GM19099 (cell line): Measurements from ENCODE around the gene CDH4.

Experiments used
- POLR2A ChIP-seq: IDR thresholded peaks from 3 replicates; pipeline ENCODE4 v1.6.1; 2011; ENCODE audit warnings: low read depth; ENCODE audit not compliant: insufficient read length; ENCODE audit errors: extremely low read depth

CDH4 gene

DNA sequence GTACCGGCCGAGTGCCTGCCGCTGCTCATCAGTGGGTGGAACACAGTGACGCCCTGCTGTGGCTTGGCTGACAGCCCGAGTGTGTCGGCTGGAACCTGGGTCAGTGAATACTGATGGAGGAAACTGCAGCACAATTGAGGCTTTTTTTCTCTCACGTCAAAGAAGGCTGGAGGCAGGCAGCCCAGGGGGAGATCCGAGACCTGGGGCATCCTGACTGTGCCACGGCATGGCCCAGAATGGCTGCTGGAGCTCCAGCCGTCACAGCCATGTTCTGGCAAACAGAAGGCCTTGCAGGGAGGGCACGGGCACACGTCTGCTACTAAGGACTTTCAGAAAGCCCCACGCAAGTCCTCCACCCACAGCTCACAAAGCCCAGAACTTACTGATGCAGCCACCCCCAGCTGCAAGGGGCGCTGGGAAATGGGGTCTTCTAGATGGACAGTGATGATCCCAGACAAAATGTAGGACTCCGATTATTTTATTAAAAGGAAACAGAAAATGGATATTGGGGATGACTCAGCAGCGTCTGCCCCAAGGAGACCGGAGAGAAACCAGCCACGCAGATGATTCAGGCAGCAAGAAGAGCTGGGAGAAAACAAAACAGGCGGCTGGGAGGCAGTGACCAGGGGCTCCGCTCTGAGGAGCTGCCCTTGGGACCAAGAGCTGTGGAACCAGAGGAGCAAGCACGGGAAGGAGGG is 673.6 kb downstream of the CDH4 start:
- TF ChIP-seq POLR2A = no peak

GRCh38 chr20:61926253-61926613 is 674.2 kb downstream of the CDH4 start:
- no peak for TF ChIP-seq POLR2A

GRCh38 chr20:61926796-61927192 is 674.7 kb downstream of the CDH4 start:
- no peak for TF ChIP-seq POLR2A

- TF ChIP-seq POLR2A = no peak
Observed at GRCh38 chr20:61927193-61927825, 675.2 kb downstream of the CDH4 start.

- TF ChIP-seq POLR2A = no peak
Observed at GRCh38 chr20:61927826-61928541, 675.9 kb downstream of the CDH4 start.

GRCh38 chr20:61929561-61929960 is 677.5 kb downstream of the CDH4 start:
- no peak for TF ChIP-seq POLR2A

DNA sequence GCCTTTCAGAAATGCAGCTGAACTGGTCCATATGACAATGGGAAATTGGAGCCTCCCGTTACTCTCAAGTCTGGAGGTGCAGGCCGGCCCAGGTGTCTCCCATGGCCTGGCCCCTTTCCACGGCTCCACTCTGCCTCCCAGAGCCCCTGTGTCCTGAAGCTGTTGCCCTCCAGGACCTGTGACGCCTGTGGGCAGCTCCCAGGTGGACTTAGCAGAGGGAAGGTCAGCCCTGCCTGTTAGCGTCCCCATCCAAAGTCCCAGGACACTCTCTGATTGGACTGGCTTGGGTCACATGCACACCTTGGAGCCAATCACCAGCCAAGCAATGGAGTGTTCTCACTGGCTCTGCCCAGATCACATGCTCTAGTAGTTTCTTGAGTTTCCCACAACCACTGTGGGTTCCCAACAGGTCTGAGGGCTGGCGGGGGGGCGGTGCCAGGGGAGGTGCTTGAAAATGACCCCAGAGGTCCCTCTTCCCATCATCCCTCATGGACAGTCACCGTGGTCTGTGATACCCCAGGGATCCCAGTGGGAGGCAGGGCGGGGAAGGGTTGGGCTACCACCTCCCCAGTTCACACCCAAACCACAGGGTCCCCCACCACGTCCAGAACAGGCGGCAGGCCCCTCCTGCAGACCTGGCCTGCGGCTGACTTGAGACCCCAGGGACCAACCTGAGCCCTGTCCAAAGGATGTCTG is 678.1 kb downstream of the CDH4 start:
- no peak for TF ChIP-seq POLR2A

- TF ChIP-seq POLR2A = no peak
Observed at GRCh38 chr20:61930776-61931475, 678.9 kb downstream of the CDH4 start.

- no peak for TF ChIP-seq POLR2A
Observed at GRCh38 chr20:61931476-61932198, 679.6 kb downstream of the CDH4 start.

GRCh38 chr20:61932199-61932592 is 680.1 kb downstream of the CDH4 start:
- no peak for TF ChIP-seq POLR2A

DNA sequence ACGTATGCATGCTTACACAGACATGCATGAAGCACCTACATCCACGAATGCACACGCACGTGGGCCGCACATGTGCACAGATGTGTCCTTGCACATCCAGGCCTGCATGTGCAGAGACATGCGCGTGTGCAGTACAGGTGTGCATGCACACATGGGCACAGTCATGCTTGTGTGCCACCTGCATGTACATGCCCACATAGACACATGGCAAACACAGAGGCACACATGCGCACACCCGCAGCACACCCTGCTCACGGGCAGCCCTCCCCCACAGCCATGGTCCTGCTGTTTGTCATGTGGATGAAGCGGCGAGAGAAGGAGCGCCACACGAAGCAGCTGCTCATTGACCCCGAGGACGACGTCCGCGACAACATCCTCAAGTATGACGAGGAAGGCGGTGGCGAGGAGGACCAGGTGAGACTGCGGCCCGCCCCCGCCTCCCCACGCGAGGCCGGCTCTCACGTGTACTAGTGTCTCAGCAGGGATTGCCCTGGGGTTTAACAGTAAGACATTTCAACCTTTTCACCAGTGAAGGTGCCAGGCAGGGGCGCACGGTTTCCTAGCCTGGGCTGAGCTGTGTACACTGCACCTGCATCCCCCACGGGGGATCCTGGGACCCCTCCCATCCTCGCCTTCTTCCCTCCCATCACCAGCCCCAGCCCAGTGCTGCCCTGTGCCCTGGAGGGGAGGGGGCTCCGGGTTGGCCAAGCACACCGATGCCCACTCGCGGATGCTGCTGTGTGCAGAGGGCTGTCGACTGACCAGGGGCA is 680.8 kb downstream of the CDH4 start:
- TF ChIP-seq POLR2A = no peak

DNA sequence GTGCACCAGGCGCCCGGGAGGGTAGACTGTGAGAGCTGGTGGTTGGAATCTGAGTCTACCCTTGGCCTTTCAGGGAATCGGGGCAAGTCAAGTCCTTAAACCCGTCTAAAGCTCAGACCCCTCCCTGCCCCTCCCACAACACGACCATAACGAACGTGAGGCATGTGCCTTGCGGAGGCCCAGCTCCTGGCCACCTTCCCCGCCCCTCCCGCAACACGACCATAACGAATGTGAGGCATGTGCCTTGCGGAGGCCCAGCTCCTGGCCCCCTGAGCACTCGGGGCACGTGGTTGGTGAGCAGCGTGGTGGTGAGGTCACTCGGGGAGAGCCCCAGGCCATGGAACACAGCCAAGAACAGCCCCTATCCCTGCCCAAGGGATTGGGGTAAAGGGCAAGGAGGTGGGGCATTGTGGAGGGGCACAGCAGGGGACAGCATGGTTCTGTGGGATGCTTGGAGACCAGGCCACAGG is 681.5 kb downstream of the CDH4 start:
- no peak for TF ChIP-seq POLR2A

GRCh38 chr20:61933951-61934715 is 682.1 kb downstream of the CDH4 start:
- TF ChIP-seq POLR2A = no peak
